Liver (tissue), 9 donors: ENCODE measurements around the gene ARFGAP1. TPM values are rescaled to one million over a fixed set of nuclear protein-coding genes. Genes with fewer than 3 reads are reported as not detected.

Experiments used
- DNase-seq: peaks from one replicate; pipeline ENCODE4 v3.0.0-alpha.2; 2017; ENCODE audit warnings: low spot score
- H3K27ac ChIP-seq, 2 donors: one replicate each; pipeline ENCODE4 v1.7.0; 2013; ENCODE audit warnings: inconsistent platforms in 2 of 2, low read length in 2 of 2, control low read depth in 1 of 2, low read depth in 1 of 2, mild to moderate bottlenecking in 1 of 2
- H3K27me3 ChIP-seq, 4 donors: one replicate each; pipeline versions ENCODE4 v1.6.1 to v1.7.0; 2013; ENCODE audit warnings: low read length in 3 of 4, inconsistent platforms in 1 of 4, mild to moderate bottlenecking in 1 of 4, moderate library complexity in 1 of 4; ENCODE audit not compliant: control insufficient read depth in 4 of 4, insufficient read depth in 4 of 4
- H3K36me3 ChIP-seq, 4 donors: one replicate each; pipeline versions ENCODE4 v1.6.1 to v1.7.0; 2013; ENCODE audit warnings: low read length in 3 of 4, mild to moderate bottlenecking in 3 of 4, low read depth in 1 of 4, moderate library complexity in 1 of 4; ENCODE audit not compliant: control insufficient read depth in 4 of 4, insufficient read depth in 3 of 4
- H3K4me1 ChIP-seq, 4 donors: one replicate each; pipeline versions ENCODE4 v1.6.1 to v1.7.0; 2013; ENCODE audit warnings: low read length in 3 of 4, mild to moderate bottlenecking in 3 of 4, moderate library complexity in 1 of 4; ENCODE audit not compliant: control insufficient read depth in 4 of 4, insufficient read depth in 4 of 4
- H3K4me3 ChIP-seq, 3 donors: one replicate each; pipeline versions ENCODE4 v1.6.1 to v1.7.0; 2013; ENCODE audit warnings: low read length in 3 of 3, control low read depth in 1 of 3, low read depth in 1 of 3, mild to moderate bottlenecking in 1 of 3
- H3K9ac ChIP-seq, 2 donors: one replicate each; pipeline ENCODE4 v1.7.0; 2013; ENCODE audit warnings: low read length in 2 of 2, mild to moderate bottlenecking in 2 of 2, moderate library complexity in 2 of 2, control low read depth in 1 of 2, low read depth in 1 of 2
- H3K9me3 ChIP-seq, 4 donors: one replicate each; pipeline versions ENCODE4 v1.6.1 to v1.7.0; 2013; ENCODE audit warnings: low read length in 3 of 4; ENCODE audit not compliant: control insufficient read depth in 4 of 4
- CTCF ChIP-seq: fragments of 150-350 bp; IDR thresholded peaks from 2 replicates; pipeline ENCODE4 v1.5.1; 2017; ENCODE audit warnings: improper control_type of control experiment, low read depth, low read length; ENCODE audit not compliant: missing input control
- EGR1 ChIP-seq, 2 donors: IDR thresholded peaks; 2 replicates each; pipeline ENCODE4 v1.6.1; 2016 to 2018; ENCODE audit warnings: antibody characterized with exemption in 2 of 2, low read depth in 2 of 2
- FOXA2 ChIP-seq: IDR thresholded peaks from 2 replicates; pipeline ENCODE4 v1.6.1; 2016; ENCODE audit warnings: antibody characterized with exemption
- GABPA ChIP-seq, 2 donors: IDR thresholded peaks in 1 of 2; conservative IDR thresholded peaks in 1 of 2; 2 replicates each; pipeline ENCODE4 v1.6.1; 2016; ENCODE audit warnings: antibody characterized with exemption in 2 of 2, mild to moderate bottlenecking in 1 of 2, moderate library complexity in 1 of 2
- HNF4G ChIP-seq: IDR thresholded peaks from 2 replicates; pipeline ENCODE4 v1.6.1; 2016; ENCODE audit warnings: antibody characterized with exemption
- NR2F2 ChIP-seq: IDR thresholded peaks from 2 replicates; pipeline ENCODE4 v1.6.1; 2016; ENCODE audit warnings: antibody characterized with exemption
- RAD21 ChIP-seq, 2 donors: IDR thresholded peaks; 2 replicates each; pipeline ENCODE4 v1.6.1; 2016; ENCODE audit warnings: antibody characterized with exemption in 2 of 2, mild to moderate bottlenecking in 2 of 2
- RXRA ChIP-seq, 2 donors: IDR thresholded peaks; 2 replicates each; pipeline ENCODE4 v1.6.1; 2017 to 2018; ENCODE audit warnings: antibody characterized with exemption in 2 of 2, mild to moderate bottlenecking in 1 of 2
- SP1 ChIP-seq: IDR thresholded peaks from 2 replicates; pipeline ENCODE4 v1.6.1; 2018; ENCODE audit warnings: antibody characterized with exemption, mild to moderate bottlenecking
- TAF1 ChIP-seq: conservative IDR thresholded peaks from 2 replicates; pipeline ENCODE4 v1.6.1; 2016; ENCODE audit warnings: antibody characterized with exemption, mild to moderate bottlenecking
- YY1 ChIP-seq: IDR thresholded peaks from 2 replicates; pipeline ENCODE4 v1.6.1; 2016; ENCODE audit warnings: antibody characterized with exemption, mild to moderate bottlenecking
- WGBS: extraction: QIAGEN DNeasy Blood & Tissue Kit; methylation state at CpG from one replicate; pipeline ENCODE4 v1.1.7; 2013; 5-methylcytosine and 5-hydroxymethylcytosine counted together
- polyA plus RNA-seq, 2 donors: library from polyadenylated mRNA; stranded (reverse) in 1 of 2; unstranded in 1 of 2; fragments of 200-250 nt in 1 of 2; fragments of >200 nt in 1 of 2; fragmentation: Nextera tagmentation in 1 of 2; extraction: Ambion mirVana in 1 of 2; gene quantifications; one replicate each; pipeline versions ENCODE4 v1.2.1 to v1.2.3, GENCODE V29; 2013 to 2015
- total RNA-seq, 2 donors: library from RNA; depleted of rRNA; stranded (reverse); fragments of >200 nt; gene quantifications; one replicate each; pipeline ENCODE4 v1.2.3, GENCODE V29; 2014
- TF ChIP-seq, protein P1 (sequence below): IDR thresholded peaks from 2 replicates; pipeline ENCODE4 v1.6.1; 2016; ENCODE audit warnings: antibody characterized with exemption
- TF ChIP-seq, protein P2 (sequence below): IDR thresholded peaks from 2 replicates; pipeline ENCODE4 v1.6.1; 2016; ENCODE audit warnings: antibody characterized with exemption, mild to moderate bottlenecking
- TF ChIP-seq, protein P3 (sequence below): IDR thresholded peaks from 2 replicates; pipeline ENCODE4 v1.6.1; 2016; ENCODE audit warnings: antibody characterized with exemption
- TF ChIP-seq, protein P4 (sequence below): IDR thresholded peaks from 2 replicates; pipeline ENCODE4 v1.6.1; 2016; ENCODE audit warnings: antibody characterized with exemption
- donor health status: healthy.
- donor health status: healthy.
- donor health status: healthy.
- donor health status: healthy.
- donor health status: healthy.

Gene ARFGAP1
- total and polyA plus RNA-seq, 4 donors: 11.2 to 29.7 (median 21.8) TPM

DNA sequence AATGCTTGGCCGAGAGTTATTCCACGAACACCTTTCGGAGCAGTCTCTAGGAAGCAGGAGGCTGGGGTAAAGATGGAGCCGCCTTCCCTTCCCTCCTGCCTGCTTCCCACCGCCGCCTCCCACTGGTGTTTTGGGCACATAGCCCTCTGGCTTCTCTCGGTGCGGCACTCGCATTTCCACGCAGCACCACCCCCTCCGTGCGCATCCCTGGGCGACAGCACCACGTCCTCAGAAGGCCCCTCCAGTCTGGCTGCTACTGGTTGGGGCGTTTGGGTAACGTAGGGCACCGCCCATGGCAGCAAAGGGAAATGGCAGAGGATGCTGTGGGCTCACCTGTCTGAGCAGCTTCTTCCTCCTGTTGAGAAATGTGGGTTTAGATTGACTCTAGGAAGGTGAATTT is 22.8 kb downstream of the ARFGAP1 start:
- Histone ChIP-seq H3K9me3 (no peaks in the 10 kb centered on the region), H3K9ac (no peak overlapping the region), H3K4me3 (no peak overlapping the region), H3K27ac (no peak overlapping the region), H3K4me1 (peaks cover 4 to 5% (median 5%) of the 10 kb centered on the region in 4 donors), H3K27me3 (peaks cover 0 to 14% (median 4%) of the 10 kb centered on the region in 4 donors), H3K36me3 (no peaks in the 10 kb centered on the region)
- TF ChIP-seq, protein P1, sequence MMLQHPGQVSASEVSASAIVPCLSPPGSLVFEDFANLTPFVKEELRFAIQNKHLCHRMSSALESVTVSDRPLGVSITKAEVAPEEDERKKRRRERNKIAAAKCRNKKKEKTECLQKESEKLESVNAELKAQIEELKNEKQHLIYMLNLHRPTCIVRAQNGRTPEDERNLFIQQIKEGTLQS: no peak
- TF ChIP-seq HNF4G: no peak
- no peak for TF ChIP-seq EGR1 (IDR thresholded peaks at IDR 0.05; ENCODE audit: low read depth in 2 of 2)
- TF ChIP-seq RAD21 (IDR thresholded peaks at IDR 0.05): no peak
- no peak for TF ChIP-seq NR2F2
- TF ChIP-seq, protein P2, sequence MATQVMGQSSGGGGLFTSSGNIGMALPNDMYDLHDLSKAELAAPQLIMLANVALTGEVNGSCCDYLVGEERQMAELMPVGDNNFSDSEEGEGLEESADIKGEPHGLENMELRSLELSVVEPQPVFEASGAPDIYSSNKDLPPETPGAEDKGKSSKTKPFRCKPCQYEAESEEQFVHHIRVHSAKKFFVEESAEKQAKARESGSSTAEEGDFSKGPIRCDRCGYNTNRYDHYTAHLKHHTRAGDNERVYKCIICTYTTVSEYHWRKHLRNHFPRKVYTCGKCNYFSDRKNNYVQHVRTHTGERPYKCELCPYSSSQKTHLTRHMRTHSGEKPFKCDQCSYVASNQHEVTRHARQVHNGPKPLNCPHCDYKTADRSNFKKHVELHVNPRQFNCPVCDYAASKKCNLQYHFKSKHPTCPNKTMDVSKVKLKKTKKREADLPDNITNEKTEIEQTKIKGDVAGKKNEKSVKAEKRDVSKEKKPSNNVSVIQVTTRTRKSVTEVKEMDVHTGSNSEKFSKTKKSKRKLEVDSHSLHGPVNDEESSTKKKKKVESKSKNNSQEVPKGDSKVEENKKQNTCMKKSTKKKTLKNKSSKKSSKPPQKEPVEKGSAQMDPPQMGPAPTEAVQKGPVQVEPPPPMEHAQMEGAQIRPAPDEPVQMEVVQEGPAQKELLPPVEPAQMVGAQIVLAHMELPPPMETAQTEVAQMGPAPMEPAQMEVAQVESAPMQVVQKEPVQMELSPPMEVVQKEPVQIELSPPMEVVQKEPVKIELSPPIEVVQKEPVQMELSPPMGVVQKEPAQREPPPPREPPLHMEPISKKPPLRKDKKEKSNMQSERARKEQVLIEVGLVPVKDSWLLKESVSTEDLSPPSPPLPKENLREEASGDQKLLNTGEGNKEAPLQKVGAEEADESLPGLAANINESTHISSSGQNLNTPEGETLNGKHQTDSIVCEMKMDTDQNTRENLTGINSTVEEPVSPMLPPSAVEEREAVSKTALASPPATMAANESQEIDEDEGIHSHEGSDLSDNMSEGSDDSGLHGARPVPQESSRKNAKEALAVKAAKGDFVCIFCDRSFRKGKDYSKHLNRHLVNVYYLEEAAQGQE: no peak
- TF ChIP-seq RXRA (IDR thresholded peaks at IDR 0.05): no peak
- TF ChIP-seq FOXA2: no peak
- TF ChIP-seq GABPA (IDR thresholded peaks at IDR 0.05 in 1 of 2, conservative IDR thresholded peaks at IDR 0.05 in 1 of 2): no peak
- TF ChIP-seq, protein P3, sequence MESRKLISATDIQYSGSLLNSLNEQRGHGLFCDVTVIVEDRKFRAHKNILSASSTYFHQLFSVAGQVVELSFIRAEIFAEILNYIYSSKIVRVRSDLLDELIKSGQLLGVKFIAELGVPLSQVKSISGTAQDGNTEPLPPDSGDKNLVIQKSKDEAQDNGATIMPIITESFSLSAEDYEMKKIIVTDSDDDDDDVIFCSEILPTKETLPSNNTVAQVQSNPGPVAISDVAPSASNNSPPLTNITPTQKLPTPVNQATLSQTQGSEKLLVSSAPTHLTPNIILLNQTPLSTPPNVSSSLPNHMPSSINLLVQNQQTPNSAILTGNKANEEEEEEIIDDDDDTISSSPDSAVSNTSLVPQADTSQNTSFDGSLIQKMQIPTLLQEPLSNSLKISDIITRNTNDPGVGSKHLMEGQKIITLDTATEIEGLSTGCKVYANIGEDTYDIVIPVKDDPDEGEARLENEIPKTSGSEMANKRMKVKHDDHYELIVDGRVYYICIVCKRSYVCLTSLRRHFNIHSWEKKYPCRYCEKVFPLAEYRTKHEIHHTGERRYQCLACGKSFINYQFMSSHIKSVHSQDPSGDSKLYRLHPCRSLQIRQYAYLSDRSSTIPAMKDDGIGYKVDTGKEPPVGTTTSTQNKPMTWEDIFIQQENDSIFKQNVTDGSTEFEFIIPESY: no peak
- no peak for TF ChIP-seq CTCF
- TF ChIP-seq YY1: no peak
- no peak for TF ChIP-seq SP1
- no peak for DNase-seq
- 32% methylated on average over 17 of the region's 17 CpGs for WGBS

DNA sequence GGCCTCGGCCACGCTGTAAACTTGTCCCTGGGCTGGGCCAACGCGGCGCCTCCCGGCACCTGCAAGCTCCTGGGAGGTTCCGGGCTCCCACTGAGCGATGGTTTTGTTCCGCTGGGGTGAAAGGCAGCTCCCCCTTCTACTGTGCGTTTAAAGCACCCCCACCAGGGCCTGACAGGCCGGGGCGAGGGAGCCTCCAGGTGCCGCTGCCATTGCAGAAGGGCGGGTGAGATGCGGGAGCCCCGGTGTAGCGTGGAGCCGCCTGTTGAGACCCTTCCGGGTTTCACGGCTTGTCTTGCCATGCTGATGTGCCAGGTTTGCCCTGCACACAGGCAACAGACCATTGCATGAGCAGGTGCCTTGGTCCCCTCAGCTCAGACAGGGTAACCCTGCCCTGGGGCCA is 23.2 kb downstream of the ARFGAP1 start:
- no peak overlapping the region for H3K4me3 ChIP-seq
- H3K27ac ChIP-seq: no peak overlapping the region
- no peak overlapping the region for H3K9ac ChIP-seq
- WGBS: 30% methylated on average over 20 of the region's 20 CpGs
- no peaks in the 10 kb centered on the region for H3K9me3 ChIP-seq
- DNase-seq: no peak
- peaks cover 0 to 14% (median 4%) of the 10 kb centered on the region in 4 donors for H3K27me3 ChIP-seq
- no peaks in the 10 kb centered on the region for H3K36me3 ChIP-seq
- peaks cover 3 to 4% (median 4%) of the 10 kb centered on the region in 4 donors for H3K4me1 ChIP-seq
- TF ChIP-seq, protein P4, sequence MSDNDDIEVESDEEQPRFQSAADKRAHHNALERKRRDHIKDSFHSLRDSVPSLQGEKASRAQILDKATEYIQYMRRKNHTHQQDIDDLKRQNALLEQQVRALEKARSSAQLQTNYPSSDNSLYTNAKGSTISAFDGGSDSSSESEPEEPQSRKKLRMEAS: no peak
- TF ChIP-seq RXRA (IDR thresholded peaks at IDR 0.05) (no peak), HNF4G (no peak), FOXA2 (no peak), TAF1 (no peak), SP1 (no peak), CTCF (no peak)
- TF ChIP-seq, protein P2: no peak
- TF ChIP-seq, protein P3: no peak
